ENCODE measurements around the gene CD19. TPM values are rescaled to one million over a fixed set of nuclear protein-coding genes. Genes with fewer than 3 reads are reported as not detected.
"Not testable (repeated sequence)": the region's sequence is repeated elsewhere in the genome, so short reads cannot be mapped to it uniquely, and the experiment has no call there.

CD19 gene
- total and polyA plus RNA-seq, 12 donors: 0.06 to 0.19 TPM; not detected in 10

DNA sequence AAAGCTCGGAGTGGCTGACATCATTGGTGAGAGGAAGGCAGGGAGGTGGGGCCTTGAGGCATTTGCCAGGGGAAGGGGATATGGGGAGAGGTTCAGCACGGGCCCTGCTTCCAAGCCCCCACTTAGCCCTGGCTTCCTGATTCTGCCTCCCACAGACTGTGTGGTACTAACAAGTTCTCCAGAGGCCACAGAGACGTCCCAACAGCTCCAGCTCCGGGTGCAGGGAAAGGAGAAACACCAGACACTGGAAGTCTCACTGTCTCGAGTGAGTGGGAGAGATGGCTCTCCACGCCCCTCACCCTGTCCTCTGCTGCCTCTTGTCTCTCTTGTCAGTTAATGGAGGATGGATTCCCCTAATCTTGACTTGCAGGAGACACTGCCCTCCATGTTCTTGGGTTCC is 27.1 kb downstream of the CD19 start:
- Histone ChIP-seq H3K4me1 (no peaks in the 10 kb centered on the region), H3K27me3 (no peaks in the 10 kb centered on the region), H3K4me3 (no peak overlapping the region), H3K27ac (no peak overlapping the region), H3K36me3 (peaks cover 0 to 99% (median 31%) of the 10 kb centered on the region in 9 donors), H3K9me3 (no peaks in the 10 kb centered on the region)
- no peak for ATAC-seq
- TF ChIP-seq, protein P1, sequence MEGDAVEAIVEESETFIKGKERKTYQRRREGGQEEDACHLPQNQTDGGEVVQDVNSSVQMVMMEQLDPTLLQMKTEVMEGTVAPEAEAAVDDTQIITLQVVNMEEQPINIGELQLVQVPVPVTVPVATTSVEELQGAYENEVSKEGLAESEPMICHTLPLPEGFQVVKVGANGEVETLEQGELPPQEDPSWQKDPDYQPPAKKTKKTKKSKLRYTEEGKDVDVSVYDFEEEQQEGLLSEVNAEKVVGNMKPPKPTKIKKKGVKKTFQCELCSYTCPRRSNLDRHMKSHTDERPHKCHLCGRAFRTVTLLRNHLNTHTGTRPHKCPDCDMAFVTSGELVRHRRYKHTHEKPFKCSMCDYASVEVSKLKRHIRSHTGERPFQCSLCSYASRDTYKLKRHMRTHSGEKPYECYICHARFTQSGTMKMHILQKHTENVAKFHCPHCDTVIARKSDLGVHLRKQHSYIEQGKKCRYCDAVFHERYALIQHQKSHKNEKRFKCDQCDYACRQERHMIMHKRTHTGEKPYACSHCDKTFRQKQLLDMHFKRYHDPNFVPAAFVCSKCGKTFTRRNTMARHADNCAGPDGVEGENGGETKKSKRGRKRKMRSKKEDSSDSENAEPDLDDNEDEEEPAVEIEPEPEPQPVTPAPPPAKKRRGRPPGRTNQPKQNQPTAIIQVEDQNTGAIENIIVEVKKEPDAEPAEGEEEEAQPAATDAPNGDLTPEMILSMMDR (IDR thresholded peaks at IDR 0.05): no peak
- DNase-seq: no peak
- 87 to 90% methylated on average over 6 of the region's 6 CpGs for WGBS, 2 donors
- intact Hi-C loops (cut with DNase I): no loop called here

DNA sequence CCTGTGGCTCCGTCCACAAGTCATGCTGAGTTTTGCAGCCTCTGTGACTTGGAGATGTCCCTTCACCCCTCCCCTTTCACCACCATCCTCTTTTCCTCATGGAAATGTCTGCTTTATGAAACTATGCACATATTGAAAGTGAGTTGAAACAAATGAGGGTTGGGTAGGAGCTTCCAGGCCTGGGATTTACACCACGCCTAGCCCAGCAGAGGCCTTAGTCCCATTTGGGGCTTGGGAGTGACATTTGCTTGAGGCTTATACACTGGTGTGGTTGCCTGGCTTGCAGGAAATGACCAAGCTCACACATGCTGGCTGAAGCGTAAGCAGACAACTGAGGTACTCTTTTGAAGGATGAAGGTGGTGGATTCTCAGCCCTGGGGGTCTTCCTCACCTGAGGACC is 32.3 kb downstream of the CD19 start:
- DNase-seq: no peak
- Histone ChIP-seq H3K36me3 (peaks cover 0 to 73% (median 23%) of the 10 kb centered on the region in 9 donors), H3K4me1 (no peaks in the 10 kb centered on the region), H3K4me3 (no peak overlapping the region), H3K9me3 (no peaks in the 10 kb centered on the region), H3K27ac (no peak overlapping the region), H3K27me3 (no peaks in the 10 kb centered on the region)
- intact Hi-C loops (cut with DNase I): no loop called here
- TF ChIP-seq, protein P1 (IDR thresholded peaks at IDR 0.05): no peak
- no peak for ATAC-seq
- 83 to 91% methylated on average over 3 of the region's 3 CpGs for WGBS, 2 donors

DNA sequence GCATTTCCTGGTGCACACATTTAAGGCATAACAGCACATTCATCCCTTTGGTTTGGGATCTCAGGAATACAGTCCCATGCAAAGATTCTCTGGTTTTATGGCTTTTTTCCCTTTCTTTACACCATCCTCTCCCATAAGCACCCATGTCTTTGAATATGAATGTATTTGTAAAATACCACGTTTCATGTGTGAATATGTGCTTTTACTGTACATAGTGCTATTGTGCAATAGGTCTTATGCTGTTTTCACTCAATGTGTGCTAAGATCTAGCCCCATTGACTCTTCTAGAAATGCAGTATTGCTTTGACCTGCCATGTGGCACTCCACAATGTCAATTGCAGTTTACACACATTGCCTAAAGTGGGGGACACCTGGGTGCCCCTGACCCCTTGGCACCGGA is 32.7 kb downstream of the CD19 start:
- ATAC-seq: no peak
- Histone ChIP-seq H3K27ac (no peak overlapping the region), H3K36me3 (peaks cover 0 to 73% (median 21%) of the 10 kb centered on the region in 9 donors), H3K4me3 (no peak overlapping the region), H3K27me3 (no peaks in the 10 kb centered on the region), H3K4me1 (no peaks in the 10 kb centered on the region), H3K9me3 (no peaks in the 10 kb centered on the region)
- DNase-seq: no peak
- TF ChIP-seq, protein P1 (IDR thresholded peaks at IDR 0.05): no peak
- intact Hi-C loops (cut with DNase I): no loop called here
- WGBS, 2 donors: 93% methylated on average over 2 of the region's 2 CpGs

DNA sequence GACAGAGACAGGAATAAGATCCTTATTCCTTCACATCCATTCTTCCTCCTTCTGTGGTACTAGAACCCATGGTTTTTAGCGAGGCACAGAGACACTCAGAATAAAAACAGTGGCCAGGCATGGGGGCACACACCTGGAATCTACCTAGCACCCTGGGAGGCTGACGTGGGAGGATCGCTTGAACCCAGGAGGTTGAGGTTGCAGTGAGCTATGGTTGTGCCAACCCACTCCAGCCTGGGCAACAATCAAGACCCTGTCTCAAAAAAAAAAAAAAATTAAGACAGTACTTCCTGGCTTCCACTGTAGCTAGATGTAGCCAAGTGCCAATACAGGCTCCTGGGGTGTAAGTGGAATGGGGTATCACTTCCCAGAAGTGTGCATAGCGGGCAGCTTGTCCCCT is 35.4 kb downstream of the CD19 start:
- 90 to 96% methylated on average over 4 of the region's 4 CpGs for WGBS, 2 donors
- Histone ChIP-seq H3K36me3 (peaks cover 0 to 48% (median 10%) of the 10 kb centered on the region in 9 donors), H3K4me1 (no peaks in the 10 kb centered on the region), H3K4me3 (no peak overlapping the region), H3K27ac (no peak overlapping the region), H3K27me3 (no peaks in the 10 kb centered on the region), H3K9me3 (no peaks in the 10 kb centered on the region)
- no peak for DNase-seq
- no peak for ATAC-seq
- TF ChIP-seq, protein P1 (IDR thresholded peaks at IDR 0.05): no peak
- intact Hi-C loops (cut with DNase I): no loop called here

DNA sequence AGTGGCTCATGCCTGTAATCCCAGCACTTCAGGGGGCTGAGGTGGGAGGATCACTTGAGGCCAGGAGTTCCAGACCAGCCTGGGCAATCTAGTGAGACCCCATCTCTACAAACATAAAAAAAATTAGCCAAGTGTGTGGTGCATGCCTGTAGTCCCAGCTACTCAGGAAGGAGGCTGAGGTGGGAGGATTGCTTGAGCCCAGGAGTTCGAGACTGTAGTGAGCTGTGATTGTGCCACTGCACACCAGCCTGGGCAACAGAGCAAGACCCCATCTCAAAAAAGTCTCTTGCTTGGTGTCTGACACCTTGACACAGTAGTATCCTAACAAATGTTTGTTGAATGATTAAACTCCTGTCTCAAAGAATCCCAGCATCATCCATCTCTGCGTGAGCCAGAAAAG is 37.9 kb downstream of the CD19 start:
- intact Hi-C loops (cut with DNase I): loop anchor here in 1 of 10 donors (10.0 kb wide), 1 partner anchor 285 kb away; no protein-coding TSS in a partner anchor
- not testable (repeated sequence) for ATAC-seq
- 89 to 100% methylated on average over 2 of the region's 2 CpGs for WGBS, 2 donors

More for the DNA sequence above, 37.9 kb downstream of the CD19 start:
- not testable (repeated sequence) for H3K27ac ChIP-seq, H3K9me3 ChIP-seq, DNase-seq, H3K4me3 ChIP-seq, H3K27me3 ChIP-seq, H3K4me1 ChIP-seq
- peaks cover 0 to 22% (median 2%) of the 10 kb centered on the region in 9 donors for H3K36me3 ChIP-seq
